ENCODE measurements around the gene TEKTIP1. TPM values are rescaled to one million over a fixed set of nuclear protein-coding genes. Genes with fewer than 3 reads are reported as not detected.

TEKTIP1 gene
- total RNA-seq, 1 experiment from 2014 or later = 1.3 TPM

DNA sequence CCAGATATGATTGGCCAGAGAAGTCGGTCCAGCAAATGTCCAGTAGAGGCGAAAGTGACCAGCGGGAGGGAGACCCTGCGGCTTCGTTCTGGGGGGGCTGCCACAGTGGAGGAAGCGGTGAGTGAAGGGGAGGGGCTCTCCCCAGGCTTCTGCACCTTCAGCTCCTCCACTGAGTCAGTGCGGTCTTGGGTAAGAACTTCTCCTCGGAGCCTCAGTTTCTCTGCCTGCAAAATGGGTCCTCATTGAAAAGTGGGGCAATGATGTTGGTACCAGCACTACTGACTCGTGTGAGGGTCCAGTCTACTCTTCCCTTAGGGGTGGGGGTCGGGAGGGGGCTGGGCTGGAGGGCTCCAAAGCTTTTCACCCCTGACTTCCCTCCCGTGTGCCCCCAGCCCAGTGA lies 50.5 kb downstream of the TEKTIP1 start:
- no CpG with 5 or more reads among the region's 11 CpGs for WGBS (ENCODE audit: extremely low coverage, insufficient read length, low lambda C conversion rate)
- H3K9ac ChIP-seq (ENCODE audit: extremely low read depth, insufficient read length, low read length) = no peak overlapping the region
- no peak overlapping the region for H3K27ac ChIP-seq (ENCODE audit: insufficient read length, low read depth, low read length)
- no peak overlapping the region for H3K4ac ChIP-seq (ENCODE audit: low read depth, low read length)
- H3K79me2 ChIP-seq (ENCODE audit: insufficient read depth, low read length) = no peaks in the 10 kb centered on the region
- Mint-ChIP-seq H3K4me3 (no peak overlapping the region), H3K4me1 (no peaks in the 10 kb centered on the region), H3K9me3 (peaks cover 13 to 17% of the 10 kb centered on the region in 2 experiments), H3K27me3 (ENCODE audit: low read depth) (peaks cover 74% of the 10 kb centered on the region), H3K27ac (no peak overlapping the region), H3K36me3 (ENCODE audit: insufficient read depth in 1 of 3, low read depth in 3 of 3) (no peaks in the 10 kb centered on the region; a peak in 1 of 7 replicates)
- no peak overlapping the region for H3K4me2 ChIP-seq (ENCODE audit: insufficient read depth, insufficient read length, low read length)
- no peak overlapping the region for H2AFZ ChIP-seq (ENCODE audit: low read length)
- peaks cover 3% of the 10 kb centered on the region for H3K23me2 ChIP-seq (ENCODE audit: insufficient read length, low read depth, low read length, poor library complexity, severe bottlenecking)
- no peak overlapping the region for H2BK12ac ChIP-seq (ENCODE audit: insufficient read length, low read depth, low read length)
- H3K23ac ChIP-seq (ENCODE audit: insufficient read length, low read depth, low read length) = no peak overlapping the region
- H3K14ac ChIP-seq (ENCODE audit: insufficient read depth, low read length) = no peak overlapping the region
- H2BK5ac ChIP-seq (ENCODE audit: insufficient read length, low read length) = no peak overlapping the region
- TF ChIP-seq, protein P1, sequence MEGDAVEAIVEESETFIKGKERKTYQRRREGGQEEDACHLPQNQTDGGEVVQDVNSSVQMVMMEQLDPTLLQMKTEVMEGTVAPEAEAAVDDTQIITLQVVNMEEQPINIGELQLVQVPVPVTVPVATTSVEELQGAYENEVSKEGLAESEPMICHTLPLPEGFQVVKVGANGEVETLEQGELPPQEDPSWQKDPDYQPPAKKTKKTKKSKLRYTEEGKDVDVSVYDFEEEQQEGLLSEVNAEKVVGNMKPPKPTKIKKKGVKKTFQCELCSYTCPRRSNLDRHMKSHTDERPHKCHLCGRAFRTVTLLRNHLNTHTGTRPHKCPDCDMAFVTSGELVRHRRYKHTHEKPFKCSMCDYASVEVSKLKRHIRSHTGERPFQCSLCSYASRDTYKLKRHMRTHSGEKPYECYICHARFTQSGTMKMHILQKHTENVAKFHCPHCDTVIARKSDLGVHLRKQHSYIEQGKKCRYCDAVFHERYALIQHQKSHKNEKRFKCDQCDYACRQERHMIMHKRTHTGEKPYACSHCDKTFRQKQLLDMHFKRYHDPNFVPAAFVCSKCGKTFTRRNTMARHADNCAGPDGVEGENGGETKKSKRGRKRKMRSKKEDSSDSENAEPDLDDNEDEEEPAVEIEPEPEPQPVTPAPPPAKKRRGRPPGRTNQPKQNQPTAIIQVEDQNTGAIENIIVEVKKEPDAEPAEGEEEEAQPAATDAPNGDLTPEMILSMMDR (conservative IDR thresholded peaks at IDR 0.05) = no peak
- H3K9me3 ChIP-seq (ENCODE audit: control insufficient read depth, low read depth, low read length) = no peaks in the 10 kb centered on the region
- H3T11ph ChIP-seq (ENCODE audit: low read length) = no peak overlapping the region
- H3K56ac ChIP-seq (ENCODE audit: insufficient read length, low read depth, low read length) = no peak overlapping the region
- no peak overlapping the region for H3K18ac ChIP-seq (ENCODE audit: insufficient read length, low read depth, low read length)
- no peaks in the 10 kb centered on the region; the same call in 1 of the 2 replicates for H3K4me1 ChIP-seq (ENCODE audit: insufficient read depth, low read length)
- no peak overlapping the region for H4K5ac ChIP-seq (ENCODE audit: insufficient read length, low read depth, low read length)
- H2BK20ac ChIP-seq (ENCODE audit: low read depth, low read length, poor library complexity, severe bottlenecking) = no peak overlapping the region
- no peak overlapping the region for H4K8ac ChIP-seq (replicated peaks; ENCODE audit: insufficient read length, low read depth, low read length)
- DNase-seq = no peak
- no peaks in the 10 kb centered on the region for H3K79me1 ChIP-seq (ENCODE audit: insufficient read depth, low read depth, low read length, poor library complexity, severe bottlenecking)
- H2AK5ac ChIP-seq (ENCODE audit: insufficient read length, low read length) = no peak overlapping the region
- peaks cover 4% of the 10 kb centered on the region; the same call in 1 of the 2 replicates for H3K27me3 ChIP-seq (ENCODE audit: insufficient read depth, low read length)
- H4K20me1 ChIP-seq (ENCODE audit: control insufficient read depth, insufficient read depth, insufficient read length) = no peaks in the 10 kb centered on the region
- no peak overlapping the region for H4K91ac ChIP-seq (ENCODE audit: insufficient read length, low read depth, low read length)
- no peak overlapping the region for H2BK120ac ChIP-seq (ENCODE audit: low read depth, low read length, poor library complexity, severe bottlenecking)
- no peak overlapping the region for H2BK15ac ChIP-seq (ENCODE audit: low read depth, low read length)
